GM23338 (cell line): ENCODE measurements around the gene DMRTC2.

Experiments
- CTCF ChIP-seq, 2 experiments: fragments of 200-600 bp in 1 of 2; sonication (generic) in 1 of 2; conservative IDR thresholded peaks; 2 replicates each; pipeline versions ENCODE4 v1.5.1 to v1.6.1; 2016 to 2017; ENCODE audit warnings: antibody characterized with exemption in 2 of 2, low read depth in 2 of 2, mild to moderate bottlenecking in 2 of 2, moderate library complexity in 1 of 2
- EZH2 ChIP-seq: fragments of 200-600 bp; sonication (generic); IDR thresholded peaks from one replicate; pipeline ENCODE4 v1.8.0; 2017; ENCODE audit warnings: antibody characterized with exemption, mild to moderate bottlenecking, low read depth; ENCODE audit not compliant: unreplicated experiment
- POLR2AphosphoS5 ChIP-seq: IDR thresholded peaks from 2 replicates; pipeline ENCODE4 v1.6.1; 2016; ENCODE audit warnings: antibody characterized with exemption, low read depth
- REST ChIP-seq: IDR thresholded peaks from one replicate; pipeline ENCODE4 v1.6.1; 2018; ENCODE audit warnings: antibody characterized with exemption; ENCODE audit not compliant: unreplicated experiment
- STAT1 ChIP-seq: IDR thresholded peaks from one replicate; pipeline ENCODE4 v1.6.1; 2016; ENCODE audit warnings: antibody characterized with exemption; ENCODE audit not compliant: unreplicated experiment
- ZNF331 ChIP-seq: fragments of 250-450 bp; sonication (Bioruptor Pico); IDR thresholded peaks from 2 replicates; pipeline ENCODE4 v1.5.0; 2020; ENCODE audit warnings: low read depth, mild to moderate bottlenecking, moderate library complexity

GRCh38 chr19:41879670-41880328 is 35.0 kb downstream of the DMRTC2 start:
- no peak for TF ChIP-seq POLR2AphosphoS5
- TF ChIP-seq EZH2 = no peak
- TF ChIP-seq CTCF (conservative IDR thresholded peaks at IDR 0.05; ENCODE audit: low read depth in 2 of 2) = no peak
- no peak for TF ChIP-seq ZNF331
- no peak for TF ChIP-seq REST
- TF ChIP-seq STAT1 = no peak
